HEK293 (cell line): ENCODE measurements around the gene KRT17.

Source experiments
- BCL6B ChIP-seq: fragments of 450-650 bp; formaldehyde crosslinking; IDR thresholded peaks from 2 replicates; pipeline ENCODE4 v1.5.1; 2017; ENCODE audit warnings: missing biosample characterization, missing genetic modification characterization
- HOXA7 ChIP-seq: sonication (generic); formaldehyde crosslinking; IDR thresholded peaks from 2 replicates; pipeline ENCODE4 v1.8.1; 2022; ENCODE audit warnings: missing genetic modification reagents, borderline replicate concordance
- KLF9 ChIP-seq: fragments of 450-650 bp; formaldehyde crosslinking; IDR thresholded peaks from 2 replicates; pipeline ENCODE4 v1.5.1; 2016; ENCODE audit warnings: missing biosample characterization, missing genetic modification characterization, low read depth
- PATZ1 ChIP-seq: fragments of 450-650 bp; formaldehyde crosslinking; IDR thresholded peaks from 2 replicates; pipeline ENCODE4 v1.5.1; 2016; ENCODE audit warnings: missing biosample characterization, missing genetic modification characterization
- PBX3 ChIP-seq: sonication (generic); formaldehyde crosslinking; IDR thresholded peaks from 2 replicates; pipeline ENCODE4 v1.8.1; 2022; ENCODE audit warnings: mild to moderate bottlenecking, moderate library complexity, missing genetic modification reagents
- REPIN1 ChIP-seq: fragments of 450-650 bp; formaldehyde crosslinking; IDR thresholded peaks from 2 replicates; pipeline ENCODE4 v1.5.1; 2017; ENCODE audit warnings: missing biosample characterization, missing genetic modification characterization, low read depth
- ZBTB49 ChIP-seq: fragments of 450-650 bp; formaldehyde crosslinking; IDR thresholded peaks from 2 replicates; pipeline ENCODE4 v1.5.1; 2016; ENCODE audit warnings: missing biosample characterization, missing genetic modification characterization, low read depth
- ZFHX2 ChIP-seq: fragments of 450-650 bp; formaldehyde crosslinking; conservative IDR thresholded peaks from 2 replicates; pipeline ENCODE4 v1.5.1; 2016; ENCODE audit warnings: missing biosample characterization, missing genetic modification characterization
- ZIC2 ChIP-seq: fragments of 450-650 bp; formaldehyde crosslinking; IDR thresholded peaks from 2 replicates; pipeline ENCODE4 v1.5.1; 2016; ENCODE audit warnings: missing biosample characterization, missing genetic modification characterization
- ZNF121 ChIP-seq: fragments of 450-650 bp; formaldehyde crosslinking; IDR thresholded peaks from 2 replicates; pipeline ENCODE4 v1.5.1; 2016; ENCODE audit warnings: missing biosample characterization, missing genetic modification characterization
- ZNF140 ChIP-seq: fragments of 450-650 bp; formaldehyde crosslinking; IDR thresholded peaks from 2 replicates; pipeline ENCODE4 v1.5.1; 2016; ENCODE audit warnings: missing biosample characterization, missing genetic modification characterization
- ZNF214 ChIP-seq: fragments of 450-650 bp; formaldehyde crosslinking; IDR thresholded peaks from 2 replicates; pipeline ENCODE4 v1.5.1; 2017; ENCODE audit warnings: missing biosample characterization, mild to moderate bottlenecking, missing genetic modification characterization, borderline replicate concordance
- ZNF223 ChIP-seq: fragments of 450-650 bp; formaldehyde crosslinking; IDR thresholded peaks from 2 replicates; pipeline ENCODE4 v1.5.1; 2016; ENCODE audit warnings: missing biosample characterization, missing genetic modification characterization
- ZNF23 ChIP-seq: fragments of 450-650 bp; formaldehyde crosslinking; IDR thresholded peaks from 2 replicates; pipeline ENCODE4 v1.5.1; 2016; ENCODE audit warnings: missing biosample characterization, missing genetic modification characterization, borderline replicate concordance
- ZNF239 ChIP-seq: fragments of 450-650 bp; formaldehyde crosslinking; IDR thresholded peaks from 2 replicates; pipeline ENCODE4 v1.5.1; 2016; ENCODE audit warnings: missing biosample characterization, missing genetic modification characterization
- ZNF311 ChIP-seq: fragments of 450-650 bp; formaldehyde crosslinking; IDR thresholded peaks from 2 replicates; pipeline ENCODE4 v1.5.1; 2017; ENCODE audit warnings: missing biosample characterization, missing genetic modification characterization, borderline replicate concordance
- ZNF391 ChIP-seq: fragments of 450-650 bp; formaldehyde crosslinking; IDR thresholded peaks from 2 replicates; pipeline ENCODE4 v1.5.1; 2016; ENCODE audit warnings: low read depth, missing biosample characterization, missing genetic modification characterization, borderline replicate concordance
- ZNF416 ChIP-seq: fragments of 450-650 bp; formaldehyde crosslinking; IDR thresholded peaks from 2 replicates; pipeline ENCODE4 v1.5.1; 2016; ENCODE audit warnings: missing biosample characterization, missing genetic modification characterization
- ZNF426 ChIP-seq: fragments of 450-650 bp; formaldehyde crosslinking; IDR thresholded peaks from 2 replicates; pipeline ENCODE4 v1.5.1; 2017; ENCODE audit warnings: missing biosample characterization, missing genetic modification characterization, mild to moderate bottlenecking, inconsistent platforms, moderate library complexity
- ZNF449 ChIP-seq: fragments of 450-650 bp; formaldehyde crosslinking; IDR thresholded peaks from 2 replicates; pipeline ENCODE4 v1.5.1; 2017; ENCODE audit warnings: missing biosample characterization, mild to moderate bottlenecking, missing genetic modification characterization, moderate library complexity
- ZNF510 ChIP-seq: fragments of 450-650 bp; formaldehyde crosslinking; IDR thresholded peaks from 2 replicates; pipeline ENCODE4 v1.5.1; 2018; ENCODE audit warnings: mild to moderate bottlenecking, missing genetic modification characterization, missing biosample characterization; ENCODE audit not compliant: insufficient replicate concordance
- ZNF677 ChIP-seq: fragments of 450-650 bp; IDR thresholded peaks from 2 replicates; pipeline ENCODE4 v1.5.0; 2018; ENCODE audit warnings: missing biosample characterization, mild to moderate bottlenecking, missing genetic modification characterization, moderate library complexity
- ZNF692 ChIP-seq: fragments of 450-650 bp; formaldehyde crosslinking; IDR thresholded peaks from 2 replicates; pipeline ENCODE4 v1.5.1; 2016; ENCODE audit warnings: missing biosample characterization, missing genetic modification characterization
- ZNF747 ChIP-seq: fragments of 450-650 bp; formaldehyde crosslinking; IDR thresholded peaks from 2 replicates; pipeline ENCODE4 v1.5.1; 2016; ENCODE audit warnings: missing biosample characterization, missing genetic modification characterization
- ZNF776 ChIP-seq: fragments of 450-650 bp; formaldehyde crosslinking; IDR thresholded peaks from 2 replicates; pipeline ENCODE4 v1.5.0; 2017; ENCODE audit warnings: missing biosample characterization, missing genetic modification characterization, borderline replicate concordance
- ZNF777 ChIP-seq: fragments of 450-650 bp; formaldehyde crosslinking; IDR thresholded peaks from 2 replicates; pipeline ENCODE4 v1.5.1; 2017; ENCODE audit warnings: missing biosample characterization, missing genetic modification characterization, borderline replicate concordance
- ZSCAN16 ChIP-seq: fragments of 450-650 bp; formaldehyde crosslinking; IDR thresholded peaks from 2 replicates; pipeline ENCODE4 v1.5.1; 2016; ENCODE audit warnings: missing biosample characterization, missing genetic modification characterization
- ZSCAN5A ChIP-seq: fragments of 450-650 bp; formaldehyde crosslinking; IDR thresholded peaks from 2 replicates; pipeline ENCODE4 v1.5.1; 2016; ENCODE audit warnings: missing biosample characterization, missing genetic modification characterization

KRT17 gene

GRCh38 chr17:41632482-41633105 is 8.2 kb upstream of the KRT17 start (continued):
- TF ChIP-seq ZSCAN5A (tag by site-specific recombination) = peak; percentile 13; the same call in 1 of the 2 replicates
- 0 out of 2 replicates have a peak, but pooled peaks have one; percentile 14 for TF ChIP-seq ZNF23 (tag by site-specific recombination)
- no peak for TF ChIP-seq PBX3 (CRISPR knock-in tag)
- TF ChIP-seq ZNF510 (tag by site-specific recombination) = no peak
- TF ChIP-seq REPIN1 (tag by site-specific recombination) = no peak
- no peak for TF ChIP-seq ZNF391 (tag by site-specific recombination)
- TF ChIP-seq ZNF677 (tag by site-specific recombination) = no peak
- TF ChIP-seq ZFHX2 (tag by site-specific recombination) = no peak
- TF ChIP-seq ZNF426 (tag by site-specific recombination) = no peak
- TF ChIP-seq PATZ1 (tag by site-specific recombination) = no peak
- no peak for TF ChIP-seq ZBTB49 (tag by site-specific recombination)
- peak; percentile 20; the same call in 1 of the 2 replicates for TF ChIP-seq ZNF776 (tag by site-specific recombination)
- TF ChIP-seq ZNF223 = no peak
- no peak for TF ChIP-seq BCL6B
- TF ChIP-seq ZNF449 (tag by site-specific recombination) = no peak
- TF ChIP-seq ZNF747 (tag by site-specific recombination) = no peak
- TF ChIP-seq ZSCAN16 (tag by site-specific recombination) = 0 out of 2 replicates have a peak, but pooled peaks have one; percentile 19
- no peak for TF ChIP-seq ZNF140 (tag by site-specific recombination)
- no peak for TF ChIP-seq ZNF239 (tag by site-specific recombination)
- TF ChIP-seq ZNF692 (tag by site-specific recombination) = no peak
- TF ChIP-seq ZNF121 (tag by site-specific recombination) = no peak
- no peak for TF ChIP-seq ZNF777 (tag by site-specific recombination)
- no peak for TF ChIP-seq HOXA7 (CRISPR knock-in tag)
- no peak for TF ChIP-seq ZNF214
- peak; percentile 80; the same call in 1 of the 2 replicates for TF ChIP-seq ZNF311 (tag by site-specific recombination)
- no peak for TF ChIP-seq ZNF416 (tag by site-specific recombination)
- TF ChIP-seq KLF9 (tag by site-specific recombination) = no peak; the same call in 1 of the 2 replicates
- TF ChIP-seq ZIC2 = no peak
